GM21576 (cell line): ENCODE measurements around the gene TPRG1.

Source experiments
- ATAC-seq: cut with Tn5 transposase; IDR thresholded peaks from one replicate; pipeline ENCODE4 v1.9.1; 2021; ENCODE audit warnings: mild to moderate bottlenecking, moderate library complexity; ENCODE audit not compliant: unreplicated experiment

Gene TPRG1

GRCh38 chr3:189276444-189277219 lies 104.9 kb downstream of the TPRG1 start:
- no peak for ATAC-seq

- peak; percentile 55 for ATAC-seq
These were observed 105.9 kb downstream of the TPRG1 start for GRCh38 chr3:189277711-189278110.

- no peak for ATAC-seq
These were observed 106.5 kb downstream of the TPRG1 start for GRCh38 chr3:189278221-189278620.

GRCh38 chr3:189282189-189282588 lies 110.4 kb downstream of the TPRG1 start:
- ATAC-seq, result no peak

GRCh38 chr3:189282741-189283140 lies 111.0 kb downstream of the TPRG1 start:
- no peak for ATAC-seq

- peak; percentile 38 for ATAC-seq
These were observed 114.4 kb downstream of the TPRG1 start for GRCh38 chr3:189286188-189286587.

GRCh38 chr3:189286916-189287315 lies 115.1 kb downstream of the TPRG1 start:
- ATAC-seq, result no peak

- ATAC-seq, result peak; percentile 93
These were observed 116.8 kb downstream of the TPRG1 start for GRCh38 chr3:189288348-189289235.

GRCh38 chr3:189289251-189289650 lies 117.5 kb downstream of the TPRG1 start:
- no peak for ATAC-seq

- ATAC-seq, result no peak
These were observed 121.1 kb downstream of the TPRG1 start for GRCh38 chr3:189292667-189293484.

GRCh38 chr3:189294649-189295048 lies 122.9 kb downstream of the TPRG1 start:
- ATAC-seq, result no peak

GRCh38 chr3:189295089-189295488 lies 123.3 kb downstream of the TPRG1 start:
- ATAC-seq, result no peak

- no peak for ATAC-seq
These were observed 126.2 kb downstream of the TPRG1 start for GRCh38 chr3:189297932-189298331.

- no peak for ATAC-seq
These were observed 127.0 kb downstream of the TPRG1 start for GRCh38 chr3:189298469-189299375.

- no peak for ATAC-seq
These were observed 128.6 kb downstream of the TPRG1 start for GRCh38 chr3:189300345-189300744.

GRCh38 chr3:189301479-189301878 lies 129.7 kb downstream of the TPRG1 start:
- ATAC-seq, result no peak

- ATAC-seq, result no peak
These were observed 131.8 kb downstream of the TPRG1 start for GRCh38 chr3:189303584-189303983.

GRCh38 chr3:189304465-189305351 lies 132.9 kb downstream of the TPRG1 start:
- no peak for ATAC-seq

- no peak for ATAC-seq
These were observed 133.6 kb downstream of the TPRG1 start for GRCh38 chr3:189305412-189305811.
